Uterus (tissue), 4 donors: ENCODE results near the gene LRRC8C. TPM values are rescaled to one million over a fixed set of nuclear protein-coding genes. Genes with fewer than 3 reads are reported as not detected.
A peak's percentile ranks its signal among the peaks of the same experiment; 100 is the strongest.

Experiments
- DNase-seq, 2 donors: peaks; one replicate each; pipeline ENCODE4 v3.0.0-alpha.2; 2019 to 2020
- H3K27ac ChIP-seq, 2 donors: fragments of 200-600 bp; sonication (generic); 1 replicate in 1 of 2; 2 replicates in 1 of 2; pipeline ENCODE4 v1.5.1; 2016 to 2018
- H3K27me3 ChIP-seq, 2 donors: fragments of 200-600 bp; sonication (generic); one replicate each; pipeline ENCODE4 v1.5.1; 2018 to 2019; ENCODE audit warnings: control low read depth in 1 of 2
- H3K36me3 ChIP-seq, 2 donors: fragments of 200-600 bp; sonication (generic); one replicate each; pipeline ENCODE4 v1.5.1; 2019; ENCODE audit warnings: control low read depth in 1 of 2
- H3K4me1 ChIP-seq, 2 donors: fragments of 200-600 bp; sonication (generic); one replicate each; pipeline ENCODE4 v1.5.1; 2018 to 2019; ENCODE audit warnings: control low read depth in 1 of 2
- H3K4me3 ChIP-seq, 2 donors: fragments of 200-600 bp; sonication (generic); 1 replicate in 1 of 2; 2 replicates in 1 of 2; pipeline ENCODE4 v1.5.1; 2018 to 2019; ENCODE audit warnings: mild to moderate bottlenecking in 1 of 2
- H3K9me3 ChIP-seq, 2 donors: fragments of 200-600 bp; sonication (generic); one replicate each; pipeline ENCODE4 v1.5.1; 2019; ENCODE audit warnings: control low read depth in 1 of 2
- CTCF ChIP-seq, 4 experiments: fragments of 200-600 bp in 2 of 4; fragments of 450-650 bp in 2 of 4; sonication (generic) in 2 of 4; IDR thresholded peaks; one replicate each; pipeline ENCODE4 v1.5.1; 2016 to 2019; ENCODE audit warnings: antibody characterized with exemption in 4 of 4, mild to moderate bottlenecking in 2 of 4, moderate library complexity in 1 of 4
- POLR2A ChIP-seq, 2 donors: fragments of 450-650 bp; IDR thresholded peaks; one replicate each; pipeline ENCODE4 v1.6.1; 2016; ENCODE audit warnings: antibody characterized with exemption in 2 of 2, mild to moderate bottlenecking in 1 of 2, moderate library complexity in 1 of 2
- intact Hi-C: fragments of 100-400 bp; cut with DNase I; formaldehyde crosslinking; loops from one replicate; pipeline ENCODE4 v1.15.1; 2023; ENCODE audit warnings: low total_unique reads
- total RNA-seq, 4 donors: library from RNA; depleted of rRNA in 3 of 4; stranded (reverse); fragments of >200 nt in 3 of 4; gene quantifications; one replicate each; pipeline versions ENCODE4 v1.1.0 to v1.2.4, GENCODE V29; 2014 to 2023
- donor health status: DM: yes; HTN: yes; CAD: no.

LRRC8C gene
- total RNA-seq, 4 donors from 2014 or later: 10.9 to 23.8 (median 19.8) TPM

- Histone ChIP-seq H3K27me3 (no peaks in the 10 kb centered on the region), H3K9me3 (no peaks in the 10 kb centered on the region), H3K36me3 (no peaks in the 10 kb centered on the region), H3K4me3 (no peak overlapping the region), H3K4me1 (peaks cover 0 to 5% of the 10 kb centered on the region in 2 donors), H3K27ac (peak overlapping the region in 1 of 2 donors; percentile 32)
- no peak for DNase-seq
- intact Hi-C loops: no loop called here
- no peak for TF ChIP-seq CTCF (IDR thresholded peaks at IDR 0.05)
- TF ChIP-seq POLR2A (IDR thresholded peaks at IDR 0.05): no peak
Observed at GRCh38 chr1:89607586-89608318, 25.2 kb upstream of the LRRC8C start.

- DNase-seq: peak in 1 of 2 donors; percentile 36
- no peak overlapping the region for H3K4me3 ChIP-seq
- no peaks in the 10 kb centered on the region for H3K9me3 ChIP-seq
- intact Hi-C loops: no loop called here
- no peaks in the 10 kb centered on the region for H3K27me3 ChIP-seq
- no peak for TF ChIP-seq CTCF (IDR thresholded peaks at IDR 0.05)
- TF ChIP-seq POLR2A (IDR thresholded peaks at IDR 0.05): no peak
- peaks cover 0 to 5% of the 10 kb centered on the region in 2 donors for H3K4me1 ChIP-seq
- peak overlapping the region; percentile 13 to 32 for H3K27ac ChIP-seq
- H3K36me3 ChIP-seq: no peaks in the 10 kb centered on the region
Observed at GRCh38 chr1:89608319-89608983, 24.5 kb upstream of the LRRC8C start.

- Histone ChIP-seq H3K9me3 (no peaks in the 10 kb centered on the region), H3K27me3 (no peaks in the 10 kb centered on the region), H3K4me1 (no peaks in the 10 kb centered on the region), H3K4me3 (no peak overlapping the region), H3K36me3 (no peaks in the 10 kb centered on the region), H3K27ac (peak overlapping the region in 1 of 2 donors; percentile 32)
- intact Hi-C loops: no loop called here
- DNase-seq: no peak
- no peak for TF ChIP-seq POLR2A (IDR thresholded peaks at IDR 0.05)
- no peak for TF ChIP-seq CTCF (IDR thresholded peaks at IDR 0.05)
Observed at GRCh38 chr1:89608984-89609725, 23.8 kb upstream of the LRRC8C start.

GRCh38 chr1:89609781-89610456 lies 23.0 kb upstream of the LRRC8C start:
- intact Hi-C loops: no loop called here
- TF ChIP-seq CTCF (IDR thresholded peaks at IDR 0.05): no peak
- TF ChIP-seq POLR2A (IDR thresholded peaks at IDR 0.05): no peak
- Histone ChIP-seq H3K4me3 (no peak overlapping the region), H3K36me3 (no peaks in the 10 kb centered on the region), H3K27me3 (no peaks in the 10 kb centered on the region), H3K9me3 (no peaks in the 10 kb centered on the region), H3K27ac (no peak overlapping the region), H3K4me1 (no peaks in the 10 kb centered on the region)
- DNase-seq: no peak
